HG03469 (cell line): ENCODE results near the gene RAB23.

Experiments used
- ATAC-seq: cut with Tn5 transposase; IDR thresholded peaks from one replicate; pipeline ENCODE4 v1.9.1; 2021; ENCODE audit warnings: mild to moderate bottlenecking, moderate library complexity, moderate number of reproducible peaks; ENCODE audit not compliant: unreplicated experiment

The RAB23 gene

GRCh38 chr6:57221936-57222742, at the start of gene RAB23:
Gene RAB23 (minus strand): TSS chr6:57222307. CDS start chr6:57210380, 11,927 bp downstream.
- ATAC-seq = peak; percentile 81

GRCh38 chr6:57268294-57268640, 46.2 kb upstream of the RAB23 start:
- ATAC-seq = no peak

GRCh38 chr6:57267586-57268293, 45.6 kb upstream of the RAB23 start:
- no peak for ATAC-seq

GRCh38 chr6:57265755-57266221, 43.7 kb upstream of the RAB23 start:
- no peak for ATAC-seq

GRCh38 chr6:57263739-57264138, 41.6 kb upstream of the RAB23 start:
- no peak for ATAC-seq

- ATAC-seq = no peak
Observed at GRCh38 chr6:57262901-57263694, 41.0 kb upstream of the RAB23 start.

- no peak for ATAC-seq
Observed at GRCh38 chr6:57262488-57262887, 40.4 kb upstream of the RAB23 start.

- no peak for ATAC-seq
Observed at GRCh38 chr6:57261926-57262325, 39.8 kb upstream of the RAB23 start.

GRCh38 chr6:57259064-57259463, 37.0 kb upstream of the RAB23 start:
- ATAC-seq = no peak

GRCh38 chr6:57257911-57258541, 35.9 kb upstream of the RAB23 start:
- no peak for ATAC-seq

GRCh38 chr6:57256541-57256940, 34.4 kb upstream of the RAB23 start:
- ATAC-seq = no peak

GRCh38 chr6:57255451-57256169, 33.5 kb upstream of the RAB23 start:
- no peak for ATAC-seq

- no peak for ATAC-seq
Observed at GRCh38 chr6:57254055-57254717, 32.1 kb upstream of the RAB23 start.

- no peak for ATAC-seq
Observed at GRCh38 chr6:57252975-57253374, 30.9 kb upstream of the RAB23 start.

GRCh38 chr6:57252137-57252536, 30.0 kb upstream of the RAB23 start:
- ATAC-seq = no peak

GRCh38 chr6:57250348-57250747, 28.2 kb upstream of the RAB23 start:
- no peak for ATAC-seq

GRCh38 chr6:57248311-57248895, 26.3 kb upstream of the RAB23 start:
- ATAC-seq = no peak

GRCh38 chr6:57247603-57248002, 25.5 kb upstream of the RAB23 start:
- no peak for ATAC-seq

GRCh38 chr6:57246307-57246706, 24.2 kb upstream of the RAB23 start:
- no peak for ATAC-seq
